Activated CD8-positive, alpha-beta memory T cell treated with anti-CD3 and anti-CD28 coated beads, Interleukin-2, amount 50 U/mL, for 1 hour (primary cell): Measurements from ENCODE around the gene RUBCNL.
"Not testable (repeated sequence)": the region's sequence is repeated elsewhere in the genome, so short reads cannot be mapped to it uniquely, and the experiment has no call there.

Experiments
- DNase-seq: peaks from one replicate; pipeline ENCODE4 v3.0.0-alpha.2; 2020; ENCODE audit errors: extremely low read depth

The RUBCNL gene, protein sequence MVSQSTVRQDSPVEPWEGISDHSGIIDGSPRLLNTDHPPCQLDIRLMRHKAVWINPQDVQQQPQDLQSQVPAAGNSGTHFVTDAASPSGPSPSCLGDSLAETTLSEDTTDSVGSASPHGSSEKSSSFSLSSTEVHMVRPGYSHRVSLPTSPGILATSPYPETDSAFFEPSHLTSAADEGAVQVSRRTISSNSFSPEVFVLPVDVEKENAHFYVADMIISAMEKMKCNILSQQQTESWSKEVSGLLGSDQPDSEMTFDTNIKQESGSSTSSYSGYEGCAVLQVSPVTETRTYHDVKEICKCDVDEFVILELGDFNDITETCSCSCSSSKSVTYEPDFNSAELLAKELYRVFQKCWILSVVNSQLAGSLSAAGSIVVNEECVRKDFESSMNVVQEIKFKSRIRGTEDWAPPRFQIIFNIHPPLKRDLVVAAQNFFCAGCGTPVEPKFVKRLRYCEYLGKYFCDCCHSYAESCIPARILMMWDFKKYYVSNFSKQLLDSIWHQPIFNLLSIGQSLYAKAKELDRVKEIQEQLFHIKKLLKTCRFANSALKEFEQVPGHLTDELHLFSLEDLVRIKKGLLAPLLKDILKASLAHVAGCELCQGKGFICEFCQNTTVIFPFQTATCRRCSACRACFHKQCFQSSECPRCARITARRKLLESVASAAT

DNA sequence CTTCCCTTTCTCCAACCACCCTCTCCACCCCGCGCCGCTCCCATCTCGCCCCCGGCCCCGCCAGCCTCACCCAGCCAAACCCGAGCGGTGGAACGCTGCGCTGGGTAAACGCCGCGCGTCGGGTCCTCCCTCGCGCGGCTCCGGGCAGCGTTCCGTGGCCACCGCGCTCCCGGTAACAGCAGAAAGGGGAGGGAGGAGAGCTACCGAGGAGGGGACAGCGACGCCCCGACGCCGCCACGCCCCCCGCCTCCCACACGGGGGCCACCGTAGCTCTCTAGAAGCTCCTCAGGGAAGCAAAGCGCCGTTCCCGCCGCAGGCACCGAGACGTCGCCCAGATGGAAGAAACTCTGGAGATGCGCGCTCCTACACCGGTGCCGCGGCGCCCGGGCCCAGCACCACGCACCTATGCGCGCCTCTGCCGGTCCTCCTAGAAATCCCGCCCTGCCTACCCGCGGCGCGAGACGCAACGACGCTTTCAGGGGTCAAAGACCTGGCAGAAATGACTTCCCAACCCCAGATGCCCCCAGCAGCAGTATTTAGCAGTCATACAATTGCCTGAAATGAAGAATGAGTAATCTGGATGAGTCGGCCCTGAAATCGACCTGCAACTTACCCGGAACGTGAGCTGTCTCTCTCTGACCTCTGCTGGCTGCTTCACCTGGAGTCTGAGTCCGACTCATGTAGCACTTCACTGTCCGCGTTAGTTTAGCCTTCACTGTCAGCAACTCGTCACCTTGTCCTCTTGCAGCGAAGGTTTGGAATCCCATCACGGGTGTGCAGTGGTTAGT, at the start of gene RUBCNL:
TSS of gene RUBCNL (minus strand) at position 189 of the 788 bp plus-strand sequence. CDS start 14,777 bp downstream, outside the sequence.
- no peak for DNase-seq

GRCh38 chr13:46429558-46429957, 42.5 kb upstream of the RUBCNL start:
- DNase-seq = not testable (repeated sequence)

GRCh38 chr13:46405457-46405856, 18.4 kb upstream of the RUBCNL start:
- DNase-seq = no peak

DNA sequence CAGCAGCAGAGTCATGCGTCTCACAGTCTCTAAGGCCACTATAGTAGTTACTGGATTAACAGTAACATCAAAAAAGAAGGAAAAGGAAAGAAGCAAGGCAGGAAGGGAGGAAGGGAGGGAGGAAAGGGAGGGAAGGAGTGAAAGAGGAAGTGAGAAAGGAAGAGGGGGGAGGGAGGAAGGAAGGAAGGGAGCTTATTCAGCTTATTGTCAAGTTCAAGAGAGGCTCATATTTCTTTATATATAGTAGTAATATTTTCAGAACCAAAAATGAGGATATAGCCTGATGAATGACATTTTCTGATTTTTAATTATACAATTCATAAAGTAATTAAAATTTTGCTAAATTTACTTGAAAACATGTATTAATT, 17.7 kb upstream of the RUBCNL start:
- no peak for DNase-seq

GRCh38 chr13:46403851-46404732, 17.0 kb upstream of the RUBCNL start:
- DNase-seq = no peak

DNA sequence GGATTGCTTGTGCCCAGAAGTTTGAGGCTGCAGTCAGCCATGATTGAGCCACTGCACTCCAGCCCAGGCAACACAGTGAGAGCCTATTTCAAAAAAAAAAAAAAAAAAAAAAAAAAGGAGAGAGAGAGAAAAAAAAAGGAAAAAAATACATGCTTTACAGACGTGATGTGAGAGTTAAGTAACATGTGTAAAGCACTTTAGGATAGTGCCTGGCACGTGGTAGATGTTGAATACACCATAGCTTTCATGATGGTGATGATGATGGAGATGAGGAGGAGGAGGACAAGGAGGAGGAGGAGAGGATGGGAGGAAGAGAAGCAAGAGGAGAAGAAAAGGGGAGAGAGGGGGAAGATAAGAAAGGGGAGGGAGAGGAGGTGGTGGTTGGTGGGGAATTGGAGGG, 15.1 kb upstream of the RUBCNL start:
- no peak for DNase-seq

- DNase-seq = no peak
Measured at GRCh38 chr13:46401432-46401831, 14.4 kb upstream of the RUBCNL start.

GRCh38 chr13:46396341-46396740, 9.3 kb upstream of the RUBCNL start:
- no peak for DNase-seq

DNA sequence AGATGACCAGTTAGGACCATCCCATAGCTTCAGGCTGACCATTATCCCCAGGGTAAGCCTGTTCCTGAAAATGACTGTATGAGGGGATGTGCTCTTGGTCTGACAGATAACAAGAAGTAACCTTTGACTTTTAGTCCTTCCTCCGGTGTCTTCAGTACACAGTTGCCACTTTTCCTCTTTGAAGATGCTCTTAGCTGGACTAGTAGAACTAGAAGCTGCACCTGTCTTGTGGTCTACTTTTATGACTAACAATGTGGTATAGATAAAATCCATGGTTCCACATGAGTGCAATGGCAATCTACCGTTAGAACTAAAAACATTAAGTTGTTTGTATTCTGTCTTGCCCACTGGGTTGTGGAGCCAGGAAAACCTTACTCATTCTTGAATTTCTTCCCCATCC, 5.9 kb upstream of the RUBCNL start:
- no peak for DNase-seq

GRCh38 chr13:46389457-46390451, 2.7 kb upstream of the RUBCNL start:
- DNase-seq = no peak

- no peak for DNase-seq
Measured at GRCh38 chr13:46388846-46389245, 1.8 kb upstream of the RUBCNL start.

DNA sequence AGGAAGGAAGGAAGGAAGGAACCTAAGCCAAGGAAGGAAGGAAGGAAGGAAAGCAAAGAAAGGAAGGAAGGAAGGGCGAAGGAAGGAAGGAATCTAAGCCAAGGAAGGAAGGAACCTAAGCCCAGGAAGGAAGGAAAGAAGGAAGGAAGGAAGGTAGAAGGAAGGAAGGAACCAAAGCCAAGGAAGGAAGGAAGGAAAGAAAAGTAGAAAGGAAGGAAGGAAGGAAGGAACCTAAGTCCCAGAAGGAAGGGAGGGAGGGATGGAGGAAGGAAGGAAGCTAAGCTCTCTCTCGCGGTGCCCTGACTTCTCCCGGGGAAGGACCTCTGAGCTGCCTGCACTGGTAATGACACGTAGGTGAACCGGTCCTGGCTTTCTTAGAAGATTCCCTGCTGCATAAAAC, 1.3 kb upstream of the RUBCNL start:
- no peak for DNase-seq

DNA sequence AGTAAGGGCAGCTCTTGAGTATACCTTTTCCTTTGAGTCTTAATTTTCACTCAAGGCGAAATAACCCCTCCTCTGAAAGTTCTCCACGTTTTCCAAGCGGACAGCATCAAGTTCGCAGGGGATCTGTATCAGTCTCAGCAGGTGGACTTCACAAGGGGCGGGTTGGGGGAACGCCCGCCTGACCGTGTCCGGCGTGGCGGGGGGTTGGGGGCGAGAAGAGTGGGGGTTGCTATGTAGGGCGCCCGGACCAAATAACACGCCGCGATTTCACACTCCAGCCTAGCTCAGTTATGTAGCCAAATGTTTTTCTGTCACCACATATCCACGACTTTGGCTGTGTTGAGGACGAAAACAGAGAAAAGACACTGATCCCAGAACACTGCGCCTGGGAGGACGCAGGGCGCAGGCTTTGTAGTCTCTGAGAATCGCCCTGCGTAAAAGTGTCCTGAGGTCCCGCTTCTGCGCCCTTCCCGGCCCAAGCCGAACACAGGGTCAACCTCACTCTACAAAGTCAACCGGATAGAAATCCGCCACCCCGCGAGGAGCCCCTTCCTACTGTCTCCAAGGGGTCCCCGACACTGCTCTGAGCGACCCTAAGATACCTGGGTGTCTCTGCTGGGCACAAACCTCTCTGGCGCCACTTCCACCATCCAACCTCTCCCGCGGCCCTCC, 524 bp downstream of the RUBCNL start:
- DNase-seq = no peak

DNA sequence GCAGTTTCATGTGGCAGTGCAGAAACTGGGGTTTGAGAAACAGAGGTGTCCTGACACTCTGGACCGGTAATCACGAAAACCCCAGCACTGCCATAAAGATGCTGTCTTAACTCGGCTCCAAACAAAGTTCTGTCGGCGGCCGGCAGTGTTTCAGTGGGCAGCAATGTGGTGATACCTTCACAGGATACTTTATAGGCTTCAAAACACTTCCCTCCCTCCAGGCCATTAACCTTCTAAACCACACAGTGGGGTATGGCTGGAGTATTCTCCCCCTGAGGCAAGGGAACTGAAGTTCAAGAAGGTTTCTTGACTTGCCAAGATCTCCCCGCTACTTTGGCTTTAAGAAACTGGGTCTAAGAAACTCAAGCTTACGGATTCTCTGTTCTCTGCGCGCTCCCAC, 1.1 kb downstream of the RUBCNL start:
- DNase-seq = no peak

DNA sequence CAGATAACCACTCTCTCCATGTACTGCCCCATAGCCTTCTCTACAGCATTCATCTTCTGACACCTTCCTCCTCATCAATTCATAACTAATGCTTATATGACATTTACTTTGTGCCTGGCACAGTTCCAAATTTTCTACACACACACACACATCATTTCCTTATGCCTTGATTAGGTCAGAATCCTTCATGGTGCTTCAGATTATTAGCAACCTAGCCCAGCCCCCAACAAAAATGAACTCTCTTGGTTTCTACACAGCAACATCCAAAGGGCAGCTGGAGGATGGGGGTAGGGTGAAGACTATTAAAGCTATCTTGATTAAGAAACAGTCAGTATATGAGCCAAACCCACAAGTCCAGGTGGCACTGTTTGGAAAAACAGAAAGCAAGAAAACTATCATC, 3.7 kb downstream of the RUBCNL start:
- DNase-seq = no peak

DNA sequence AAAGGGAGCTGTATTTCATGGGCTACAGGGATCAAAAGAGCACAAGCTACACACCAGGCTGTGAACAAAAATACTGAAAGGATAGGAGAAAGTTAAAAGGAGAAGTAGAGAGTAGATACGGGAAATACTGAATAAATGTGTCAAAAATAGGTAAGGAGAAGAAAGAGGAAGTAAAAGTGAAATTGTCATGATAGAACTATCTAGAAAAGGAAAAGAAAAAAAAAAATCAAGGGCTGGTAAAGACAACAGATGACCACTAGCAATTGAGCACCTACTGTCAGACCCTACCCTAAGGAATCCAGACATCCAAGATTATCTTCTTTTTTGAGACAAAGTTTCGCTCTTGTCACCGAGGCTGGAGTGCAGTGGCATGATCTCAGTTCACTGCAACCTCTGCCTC, 4.8 kb downstream of the RUBCNL start:
- no peak for DNase-seq

DNA sequence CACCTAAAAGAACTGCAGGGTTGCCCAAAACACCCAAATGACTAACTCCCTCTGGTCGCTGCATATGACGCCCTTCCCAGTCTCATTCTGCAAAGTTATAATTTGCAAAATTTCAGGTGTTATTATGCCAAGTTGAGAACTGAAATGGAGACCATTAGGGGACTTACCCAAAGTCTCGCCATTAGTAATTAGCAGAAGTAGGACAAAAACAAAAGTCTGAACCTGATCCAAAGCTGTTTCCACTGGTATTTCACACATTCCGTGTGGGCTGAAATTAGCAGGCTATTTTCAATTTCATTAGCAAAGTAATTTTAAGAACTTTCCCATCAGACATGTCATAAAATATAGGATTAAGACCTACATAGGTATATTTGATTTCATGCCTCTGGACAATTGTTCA, 6.8 kb downstream of the RUBCNL start:
- DNase-seq = no peak

DNA sequence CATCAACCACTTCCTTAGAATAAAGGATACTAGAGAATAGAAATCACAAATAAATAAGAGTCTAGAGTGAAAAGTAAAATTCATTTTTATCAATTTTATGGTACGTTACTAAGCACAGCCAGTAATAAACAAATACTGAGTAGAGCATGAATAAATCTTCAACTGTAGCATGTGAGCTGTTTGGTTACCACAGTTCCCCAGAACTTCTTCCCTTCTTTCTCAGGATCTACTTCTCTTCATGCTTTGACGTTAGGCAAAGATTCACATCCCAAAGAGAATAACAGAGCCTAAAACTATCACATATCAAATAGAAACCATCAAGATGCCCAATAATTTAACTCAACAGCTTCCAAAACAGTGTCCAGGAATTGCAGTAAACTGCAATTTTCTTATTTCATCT, 7.4 kb downstream of the RUBCNL start:
- no peak for DNase-seq

DNA sequence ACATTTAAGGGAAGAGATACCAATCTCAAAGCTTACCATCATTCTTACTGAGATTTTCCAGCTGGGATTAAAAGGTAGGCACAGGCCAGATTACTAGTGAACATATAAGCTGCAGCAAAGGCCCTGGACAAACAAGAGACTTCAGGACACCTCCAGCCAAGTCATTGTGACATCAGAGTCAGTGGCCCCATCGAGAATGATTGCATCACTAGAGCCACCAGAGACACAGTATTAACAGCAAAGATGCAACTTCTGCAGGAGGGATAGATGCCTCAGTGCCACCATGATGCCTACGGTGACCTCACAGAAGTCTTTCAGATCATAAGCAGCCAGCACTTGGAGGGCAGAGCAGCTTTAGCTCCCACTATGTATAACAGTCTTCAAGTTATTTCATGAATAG, 8.6 kb downstream of the RUBCNL start:
- no peak for DNase-seq

DNA sequence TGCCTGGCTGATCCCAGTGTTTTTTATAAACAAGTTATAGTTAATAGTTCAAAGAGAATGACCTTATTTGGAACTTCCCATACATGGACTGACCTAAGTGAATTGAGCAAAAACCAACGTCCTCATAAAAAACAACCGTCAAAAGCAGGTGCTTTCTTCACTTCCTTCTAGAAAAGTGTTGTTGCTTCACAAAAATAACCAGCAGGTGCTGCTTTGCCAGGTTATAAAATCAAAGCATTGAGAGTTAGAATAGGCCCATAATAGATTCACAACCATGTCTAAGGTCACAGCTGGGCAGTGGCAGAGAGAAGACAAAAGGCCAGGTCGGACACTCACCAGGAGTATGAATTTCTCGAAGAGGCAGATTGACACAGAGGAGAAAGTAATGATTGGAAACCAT, 9.5 kb downstream of the RUBCNL start:
- no peak for DNase-seq
